Measurements from ENCODE around the gene FSTL4.
"Not testable (repeated sequence)": the region's sequence is repeated elsewhere in the genome, so short reads cannot be mapped to it uniquely, and the experiment has no call there.

Gene FSTL4

GRCh38 chr5:133202066-133202665 lies 410.2 kb downstream of the FSTL4 start:
- no peak for DNase-seq

GRCh38 chr5:133201310-133201709 lies 411.0 kb downstream of the FSTL4 start:
- DNase-seq, result no peak

GRCh38 chr5:133200256-133200655 lies 412.1 kb downstream of the FSTL4 start:
- DNase-seq, result no peak

GRCh38 chr5:133199417-133200178 lies 412.7 kb downstream of the FSTL4 start:
- DNase-seq, result no peak

GRCh38 chr5:133198511-133198910 lies 413.8 kb downstream of the FSTL4 start:
- no peak for DNase-seq

GRCh38 chr5:133196441-133197085 lies 415.8 kb downstream of the FSTL4 start:
- no peak for DNase-seq

- DNase-seq, result no peak
Measured at GRCh38 chr5:133195250-133195649, 417.1 kb downstream of the FSTL4 start.

GRCh38 chr5:133193794-133194193 lies 418.5 kb downstream of the FSTL4 start:
- DNase-seq, result no peak

- DNase-seq, result no peak
Measured at GRCh38 chr5:133192716-133193115, 419.6 kb downstream of the FSTL4 start.

- no peak for DNase-seq
Measured at GRCh38 chr5:133189881-133190280, 422.5 kb downstream of the FSTL4 start.

GRCh38 chr5:133179405-133179804 lies 432.9 kb downstream of the FSTL4 start:
- DNase-seq, result no peak

GRCh38 chr5:133170756-133171387 lies 441.5 kb downstream of the FSTL4 start:
- not testable (repeated sequence) for DNase-seq

GRCh38 chr5:133164759-133165158 lies 447.6 kb downstream of the FSTL4 start:
- no peak for DNase-seq

- no peak for DNase-seq
Measured at GRCh38 chr5:133163839-133164238, 448.5 kb downstream of the FSTL4 start.

- DNase-seq, result no peak
Measured at GRCh38 chr5:133159543-133159942, 452.8 kb downstream of the FSTL4 start.

GRCh38 chr5:133155326-133155969 lies 456.9 kb downstream of the FSTL4 start:
- DNase-seq, result no peak

GRCh38 chr5:133154274-133155075 lies 457.9 kb downstream of the FSTL4 start:
- DNase-seq, result no peak

- no peak for DNase-seq
Measured at GRCh38 chr5:133150909-133151544, 461.3 kb downstream of the FSTL4 start.

GRCh38 chr5:133149345-133149744 lies 463.0 kb downstream of the FSTL4 start:
- no peak for DNase-seq

- DNase-seq, result no peak
Measured at GRCh38 chr5:133147815-133148567, 464.4 kb downstream of the FSTL4 start.

- DNase-seq, result no peak
Measured at GRCh38 chr5:133147411-133147810, 464.9 kb downstream of the FSTL4 start.
